DND-41 (cell line): ENCODE results near the gene CEP57L1.

Experiments used
- EZH2 ChIP-seq: IDR thresholded peaks from 3 replicates; pipeline ENCODE4 v1.6.1; 2012; ENCODE audit warnings: borderline replicate concordance, low read depth, mild to moderate bottlenecking, moderate library complexity, low read length, inconsistent platforms; ENCODE audit not compliant: severe bottlenecking
- TF ChIP-seq, protein P1 (sequence below): IDR thresholded peaks from 2 replicates; pipeline ENCODE4 v1.5.1; 2012; ENCODE audit warnings: borderline replicate concordance, low read length, moderate library complexity, mild to moderate bottlenecking; ENCODE audit not compliant: poor library complexity, severe bottlenecking; ENCODE audit errors: extremely low read depth

DNA sequence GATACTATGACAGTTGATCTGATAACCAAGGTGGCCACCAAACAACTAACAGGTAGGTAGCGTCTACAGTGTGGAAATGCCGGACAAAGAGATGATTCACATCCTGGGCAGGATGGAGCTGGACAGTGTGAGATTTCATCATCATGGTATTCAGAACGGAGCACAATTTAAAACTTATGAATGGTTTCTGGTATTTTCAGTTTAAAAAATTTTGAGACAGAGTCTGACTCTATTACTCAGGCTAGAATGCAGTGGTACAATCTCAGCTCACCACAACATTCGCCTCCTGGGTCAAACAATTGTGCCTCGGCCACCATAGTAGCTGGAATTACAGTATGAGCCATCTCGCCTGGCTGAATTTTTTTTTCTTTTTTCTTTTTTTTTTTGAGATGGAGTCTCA is 43.8 kb downstream of the CEP57L1 start:
- TF ChIP-seq, protein P1, sequence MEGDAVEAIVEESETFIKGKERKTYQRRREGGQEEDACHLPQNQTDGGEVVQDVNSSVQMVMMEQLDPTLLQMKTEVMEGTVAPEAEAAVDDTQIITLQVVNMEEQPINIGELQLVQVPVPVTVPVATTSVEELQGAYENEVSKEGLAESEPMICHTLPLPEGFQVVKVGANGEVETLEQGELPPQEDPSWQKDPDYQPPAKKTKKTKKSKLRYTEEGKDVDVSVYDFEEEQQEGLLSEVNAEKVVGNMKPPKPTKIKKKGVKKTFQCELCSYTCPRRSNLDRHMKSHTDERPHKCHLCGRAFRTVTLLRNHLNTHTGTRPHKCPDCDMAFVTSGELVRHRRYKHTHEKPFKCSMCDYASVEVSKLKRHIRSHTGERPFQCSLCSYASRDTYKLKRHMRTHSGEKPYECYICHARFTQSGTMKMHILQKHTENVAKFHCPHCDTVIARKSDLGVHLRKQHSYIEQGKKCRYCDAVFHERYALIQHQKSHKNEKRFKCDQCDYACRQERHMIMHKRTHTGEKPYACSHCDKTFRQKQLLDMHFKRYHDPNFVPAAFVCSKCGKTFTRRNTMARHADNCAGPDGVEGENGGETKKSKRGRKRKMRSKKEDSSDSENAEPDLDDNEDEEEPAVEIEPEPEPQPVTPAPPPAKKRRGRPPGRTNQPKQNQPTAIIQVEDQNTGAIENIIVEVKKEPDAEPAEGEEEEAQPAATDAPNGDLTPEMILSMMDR: no peak
- no peak for TF ChIP-seq EZH2
